Neuron (in vitro differentiated cells): ENCODE results near the gene SPTSSB.

Experiments used
- H2AFZ ChIP-seq: one replicate; pipeline ENCODE4 v1.6.1; 2013; ENCODE audit warnings: low read depth, mild to moderate bottlenecking, inconsistent platforms, low read length, moderate library complexity
- H3K27me3 ChIP-seq: one replicate; pipeline ENCODE4 v1.6.1; 2013; ENCODE audit warnings: low read length; ENCODE audit not compliant: insufficient read depth
- H3K36me3 ChIP-seq: one replicate; pipeline ENCODE4 v1.6.1; 2013; ENCODE audit warnings: low read length; ENCODE audit not compliant: insufficient read depth
- H3K4me1 ChIP-seq: one replicate; pipeline ENCODE4 v1.6.1; 2013; ENCODE audit warnings: low read length; ENCODE audit not compliant: insufficient read depth
- H3K4me3 ChIP-seq: 2 replicates; pipeline ENCODE4 v1.5.1; 2013; ENCODE audit warnings: mild to moderate bottlenecking, low read length, moderate library complexity
- H3K9me3 ChIP-seq: one replicate; pipeline ENCODE4 v1.6.1; 2013; ENCODE audit warnings: low read length

Gene SPTSSB

DNA sequence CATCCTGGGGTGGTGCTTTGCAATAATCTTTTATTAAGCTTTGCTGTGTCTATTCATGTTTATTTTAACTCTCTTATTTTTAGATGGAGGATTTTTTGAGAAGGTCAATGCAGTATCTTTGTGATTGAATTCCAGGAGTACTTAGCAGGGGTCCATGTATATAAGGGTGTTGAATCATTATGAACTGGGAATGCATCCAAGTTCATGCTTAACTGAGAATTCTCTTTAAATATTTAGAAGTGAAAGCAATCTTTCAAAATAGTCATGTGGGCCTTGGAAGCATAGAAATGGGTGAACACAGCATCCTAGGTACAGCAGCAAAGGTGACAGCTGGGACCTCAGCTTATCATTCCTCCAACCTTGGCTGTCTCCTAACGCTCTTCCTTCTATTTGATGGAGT lies 27.3 kb downstream of the SPTSSB start:
- H3K27me3 ChIP-seq, result no peaks in the 10 kb centered on the region
- H3K9me3 ChIP-seq, result no peaks in the 10 kb centered on the region
- no peaks in the 10 kb centered on the region for H3K36me3 ChIP-seq
- no peak overlapping the region for H2AFZ ChIP-seq
- H3K4me3 ChIP-seq, result no peak overlapping the region
- no peaks in the 10 kb centered on the region for H3K4me1 ChIP-seq

DNA sequence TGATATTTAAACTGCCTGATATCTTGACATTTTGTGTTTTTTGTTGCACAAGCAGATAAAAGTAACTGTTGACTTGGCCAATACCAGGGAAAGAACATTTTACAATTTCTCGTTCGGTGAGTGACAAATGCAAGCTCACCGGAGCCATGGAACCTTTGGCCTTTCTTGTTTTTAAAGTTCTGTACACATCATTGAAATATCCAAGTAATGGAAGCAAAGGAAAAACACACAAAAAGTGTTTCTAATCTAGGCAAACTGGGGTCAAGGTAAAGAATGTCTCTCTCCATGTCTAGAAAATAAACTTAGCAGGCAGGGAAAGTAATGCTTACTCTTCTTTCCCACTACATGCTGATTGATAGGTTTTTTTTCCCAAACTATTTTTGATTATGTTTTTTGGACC lies 27.8 kb downstream of the SPTSSB start:
- Histone ChIP-seq H3K9me3 (no peaks in the 10 kb centered on the region), H3K27me3 (no peaks in the 10 kb centered on the region), H3K4me3 (no peak overlapping the region), H3K4me1 (no peaks in the 10 kb centered on the region), H3K36me3 (no peaks in the 10 kb centered on the region), H2AFZ (no peak overlapping the region)

DNA sequence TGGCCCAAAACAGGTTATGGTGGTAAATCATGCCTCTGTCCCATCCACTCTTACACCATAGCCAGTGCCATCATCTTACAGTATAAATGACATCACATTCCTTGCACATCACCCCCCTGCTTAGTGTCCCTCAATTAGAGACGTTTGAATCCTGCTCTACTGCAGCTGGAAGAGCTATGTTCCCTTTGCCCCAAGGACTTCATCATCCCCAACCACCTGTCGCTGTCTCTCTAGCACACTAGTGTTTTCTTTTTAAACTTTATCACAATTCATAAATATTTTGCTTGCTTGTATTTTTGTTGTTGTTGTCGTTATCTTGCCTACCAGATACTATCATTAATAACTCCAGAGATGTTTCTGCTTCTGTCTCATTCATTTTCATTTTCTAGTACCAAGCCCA lies 28.7 kb downstream of the SPTSSB start:
- H3K27me3 ChIP-seq, result no peaks in the 10 kb centered on the region
- H3K36me3 ChIP-seq, result no peaks in the 10 kb centered on the region
- no peaks in the 10 kb centered on the region for H3K4me1 ChIP-seq
- no peak overlapping the region for H3K4me3 ChIP-seq
- no peak overlapping the region for H2AFZ ChIP-seq
- no peaks in the 10 kb centered on the region for H3K9me3 ChIP-seq

DNA sequence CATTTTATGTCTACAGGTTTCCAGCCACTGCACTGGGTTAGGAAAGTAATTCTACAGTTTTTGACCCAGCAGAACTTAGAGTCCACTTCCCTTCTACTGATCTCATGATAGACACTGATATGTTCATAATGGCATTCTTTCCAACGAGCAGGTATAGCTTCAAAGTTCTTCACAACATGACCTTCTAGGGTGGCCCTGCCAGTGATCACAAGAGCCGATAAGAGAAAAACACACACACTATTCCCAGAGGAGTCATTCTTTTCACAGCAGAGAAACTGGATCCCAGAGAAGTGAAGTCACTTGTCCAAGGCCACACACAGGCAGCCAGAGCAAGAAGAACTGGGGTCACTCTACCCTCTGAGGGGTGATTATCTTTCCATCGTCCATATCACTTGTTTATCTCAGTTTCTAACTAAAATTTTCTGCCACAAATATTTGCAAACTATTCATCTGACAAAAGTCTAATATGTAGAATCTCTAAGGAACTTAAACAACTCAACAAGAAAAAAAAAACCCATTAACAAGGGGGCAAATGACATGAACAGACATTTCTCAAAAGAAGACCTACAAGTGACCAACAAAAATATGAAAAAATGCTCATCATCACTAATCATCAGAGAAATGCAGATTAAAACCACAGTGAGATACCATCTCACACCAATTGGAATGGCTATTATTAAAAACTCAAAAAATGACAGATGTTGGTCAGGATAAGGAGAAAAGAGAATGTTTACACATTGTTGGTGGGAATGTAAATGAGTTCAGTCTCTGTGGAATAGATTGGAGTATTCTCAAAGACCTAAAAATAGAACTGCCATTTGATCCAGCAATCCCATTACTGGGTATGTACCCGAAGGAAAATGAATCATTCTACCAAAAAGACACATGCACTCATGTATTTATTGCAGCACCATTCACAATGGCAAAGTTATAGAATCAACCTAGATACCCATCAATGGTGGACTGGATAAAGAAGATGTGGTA lies 31.5 kb downstream of the SPTSSB start:
- Histone ChIP-seq H3K27me3 (no peaks in the 10 kb centered on the region), H3K4me3 (no peak overlapping the region), H3K9me3 (no peaks in the 10 kb centered on the region), H3K4me1 (no peaks in the 10 kb centered on the region), H2AFZ (no peak overlapping the region), H3K36me3 (no peaks in the 10 kb centered on the region)

DNA sequence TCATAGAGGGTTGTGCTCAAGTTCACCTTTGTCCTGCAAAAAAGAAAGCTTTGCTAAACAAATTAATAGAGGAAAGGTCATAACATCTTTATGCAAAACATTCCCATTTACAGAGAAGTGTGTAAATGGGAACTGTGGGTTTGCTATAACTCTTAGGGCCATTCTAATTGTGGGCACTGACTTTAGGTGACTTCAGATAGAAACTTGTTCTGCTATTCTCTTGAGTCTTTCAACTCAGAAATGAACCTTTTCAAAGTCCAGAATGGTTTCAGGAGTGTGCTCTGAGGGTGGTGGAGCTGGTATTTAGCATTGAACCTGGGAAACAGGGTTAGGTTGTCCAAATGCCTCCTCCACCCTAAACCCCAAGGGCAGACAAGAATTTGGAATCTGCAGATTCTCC lies 34.0 kb downstream of the SPTSSB start:
- no peaks in the 10 kb centered on the region for H3K4me1 ChIP-seq
- no peaks in the 10 kb centered on the region for H3K27me3 ChIP-seq
- H3K4me3 ChIP-seq, result no peak overlapping the region
- no peaks in the 10 kb centered on the region for H3K36me3 ChIP-seq
- H3K9me3 ChIP-seq, result no peaks in the 10 kb centered on the region
- no peak overlapping the region for H2AFZ ChIP-seq

DNA sequence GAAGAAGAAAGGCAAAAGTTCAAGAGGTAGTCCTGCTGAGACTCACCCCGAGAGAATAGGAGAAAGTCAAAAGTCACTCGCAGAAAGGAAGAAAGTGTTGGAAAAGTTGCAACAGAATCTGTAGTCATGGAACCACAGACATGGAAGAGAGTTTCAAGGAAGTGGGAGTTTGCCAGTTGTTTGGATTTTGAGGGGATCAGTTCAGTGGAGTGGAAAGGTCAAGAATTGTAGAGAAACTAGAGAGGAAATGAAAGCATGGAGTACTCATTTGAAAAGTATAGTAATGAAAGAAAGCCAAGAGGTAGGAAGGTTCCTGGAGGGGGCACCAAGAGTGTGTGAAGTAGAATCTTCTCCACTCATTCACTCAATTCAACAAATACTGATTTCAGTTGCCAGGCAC lies 34.7 kb downstream of the SPTSSB start:
- no peak overlapping the region for H3K4me3 ChIP-seq
- no peaks in the 10 kb centered on the region for H3K4me1 ChIP-seq
- H3K27me3 ChIP-seq, result no peaks in the 10 kb centered on the region
- H3K9me3 ChIP-seq, result no peaks in the 10 kb centered on the region
- no peak overlapping the region for H2AFZ ChIP-seq
- H3K36me3 ChIP-seq, result no peaks in the 10 kb centered on the region

DNA sequence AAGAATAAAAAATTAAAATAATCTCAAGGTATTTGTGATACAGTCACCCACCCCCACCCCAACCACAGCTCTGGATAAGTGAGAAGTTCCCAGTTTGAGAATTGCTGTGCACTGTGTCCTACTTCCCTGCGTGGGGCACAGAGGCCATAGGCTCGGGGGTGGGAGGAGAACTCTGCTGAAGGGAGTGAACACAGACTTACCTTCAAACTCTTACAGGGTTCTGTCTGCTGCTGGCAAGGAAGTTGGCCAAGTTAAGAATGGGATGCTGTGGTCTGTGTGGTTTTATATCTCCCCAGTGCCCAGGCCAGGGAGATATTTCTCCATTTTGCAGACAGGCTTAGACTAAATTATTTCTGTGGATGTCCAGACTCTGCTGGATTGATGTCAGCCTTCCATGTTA lies 37.6 kb downstream of the SPTSSB start:
- Histone ChIP-seq H3K9me3 (no peaks in the 10 kb centered on the region), H3K4me1 (no peaks in the 10 kb centered on the region), H2AFZ (no peak overlapping the region), H3K27me3 (no peaks in the 10 kb centered on the region), H3K36me3 (no peaks in the 10 kb centered on the region), H3K4me3 (no peak overlapping the region)

DNA sequence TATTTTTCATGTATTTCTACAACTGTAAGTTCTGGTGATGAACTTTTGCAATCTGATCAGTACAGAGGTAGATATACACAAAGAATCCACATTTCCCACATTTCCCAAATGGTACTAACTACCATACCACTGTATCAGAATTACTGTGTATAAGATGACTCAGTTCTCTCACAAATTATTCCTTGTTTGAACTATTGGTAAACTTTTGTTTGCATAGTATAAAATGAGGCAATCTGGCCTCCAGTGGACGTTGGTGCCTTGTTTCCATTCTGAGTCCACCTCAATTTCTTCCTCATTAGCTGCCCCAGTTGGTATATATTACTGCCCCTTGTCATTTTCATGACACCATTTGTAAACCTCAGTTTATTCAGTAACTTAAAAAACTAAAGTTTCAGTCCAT lies 38.5 kb downstream of the SPTSSB start:
- Histone ChIP-seq H3K9me3 (no peaks in the 10 kb centered on the region), H2AFZ (no peak overlapping the region), H3K36me3 (no peaks in the 10 kb centered on the region), H3K4me1 (no peaks in the 10 kb centered on the region), H3K27me3 (no peaks in the 10 kb centered on the region), H3K4me3 (no peak overlapping the region)

DNA sequence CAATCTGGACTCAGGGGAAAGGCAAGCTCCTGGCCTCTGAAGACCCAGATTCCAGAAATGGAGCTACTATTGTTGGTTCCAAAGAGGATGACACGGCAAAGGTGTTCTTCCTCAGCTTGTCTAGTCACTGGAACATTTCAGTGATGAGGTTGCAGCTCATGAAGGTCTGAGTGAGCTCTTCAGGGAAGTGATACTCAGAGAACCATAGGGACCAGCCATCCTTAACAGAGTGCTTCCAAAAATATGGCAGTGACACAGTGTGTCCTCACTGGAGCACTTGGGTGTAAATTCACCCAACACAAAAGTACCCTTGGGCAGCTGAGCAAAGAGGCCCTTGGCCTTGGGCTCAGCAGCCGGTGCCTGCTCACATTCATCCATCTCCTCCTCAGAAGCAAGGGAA lies 46.3 kb downstream of the SPTSSB start:
- H3K36me3 ChIP-seq, result no peaks in the 10 kb centered on the region
- no peaks in the 10 kb centered on the region for H3K27me3 ChIP-seq
- H3K9me3 ChIP-seq, result peaks cover 2% of the 10 kb centered on the region
- no peak overlapping the region for H2AFZ ChIP-seq
- no peaks in the 10 kb centered on the region for H3K4me1 ChIP-seq
- H3K4me3 ChIP-seq, result no peak overlapping the region

DNA sequence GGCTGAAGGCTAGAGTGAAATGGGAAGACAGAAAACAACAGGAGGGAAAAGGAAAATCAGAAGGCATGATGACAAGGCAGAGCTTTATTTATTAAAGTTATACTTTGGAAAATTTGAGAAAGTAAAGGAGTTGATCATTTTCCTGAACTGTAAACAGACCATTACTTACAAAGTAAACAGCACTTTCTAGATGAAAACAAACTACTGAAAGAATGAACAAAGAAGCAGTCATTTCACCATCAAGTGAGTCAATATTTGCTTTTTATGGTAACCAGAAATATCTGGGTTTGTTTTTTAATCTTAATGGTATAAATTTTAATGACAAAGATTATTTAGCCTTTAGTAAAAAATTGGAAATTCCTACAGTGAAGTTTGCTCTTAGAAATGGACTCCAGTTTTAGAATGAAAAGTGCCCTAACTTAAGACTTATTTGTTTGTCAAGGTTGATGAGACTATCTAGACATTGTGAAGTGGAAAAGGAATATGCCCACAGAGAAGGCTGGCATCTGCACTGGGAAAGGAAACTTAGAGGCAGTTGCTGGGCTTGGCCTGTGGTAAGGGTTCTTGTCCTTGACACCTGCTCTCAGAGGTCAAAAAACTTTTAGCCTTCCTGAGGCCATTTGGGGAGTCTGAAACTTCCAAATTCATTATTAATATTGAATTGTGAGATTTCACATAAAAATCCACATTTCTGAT lies 47.2 kb downstream of the SPTSSB start:
- H3K9me3 ChIP-seq, result peaks cover 2% of the 10 kb centered on the region
- no peaks in the 10 kb centered on the region for H3K36me3 ChIP-seq
- no peaks in the 10 kb centered on the region for H3K27me3 ChIP-seq
- H2AFZ ChIP-seq, result no peak overlapping the region
- H3K4me1 ChIP-seq, result no peaks in the 10 kb centered on the region
- no peak overlapping the region for H3K4me3 ChIP-seq

DNA sequence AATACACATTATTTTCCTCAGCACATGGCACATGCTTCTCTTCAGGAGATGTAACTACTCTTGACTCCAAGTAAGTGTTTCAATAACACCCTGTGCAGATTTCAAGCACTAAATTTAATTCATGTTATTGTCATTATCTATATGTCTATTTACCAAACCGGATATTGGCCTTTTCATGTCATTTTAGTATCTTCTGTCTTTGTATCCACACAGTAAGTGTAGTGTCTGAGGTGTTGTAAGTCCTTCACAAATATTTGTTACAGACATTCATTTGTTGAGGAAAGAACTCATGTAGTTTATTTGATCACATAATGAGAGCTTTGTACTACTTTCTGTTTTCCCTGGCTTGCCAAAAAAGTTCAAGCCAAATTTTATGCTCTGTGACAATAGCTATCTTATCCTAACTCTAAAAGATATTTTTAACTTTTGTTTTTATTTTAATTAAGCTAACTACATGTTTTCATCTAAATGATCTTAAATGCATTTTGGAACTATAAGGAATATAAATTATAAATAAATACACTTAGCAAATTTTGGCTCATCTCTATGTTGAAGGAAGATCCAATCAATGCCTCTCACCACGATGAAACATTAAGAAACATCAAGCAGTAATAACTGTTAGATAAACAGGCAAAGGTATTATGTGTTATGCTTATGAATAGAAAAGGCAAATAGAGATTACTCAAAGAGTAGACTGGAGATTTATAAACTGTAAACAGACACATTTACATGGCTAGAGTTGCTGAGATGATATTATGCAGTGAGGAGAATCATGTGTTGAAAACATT lies 48.3 kb downstream of the SPTSSB start:
- Histone ChIP-seq H3K9me3 (peaks cover 2% of the 10 kb centered on the region), H3K27me3 (no peaks in the 10 kb centered on the region), H3K4me1 (no peaks in the 10 kb centered on the region), H2AFZ (no peak overlapping the region), H3K36me3 (no peaks in the 10 kb centered on the region), H3K4me3 (no peak overlapping the region)

DNA sequence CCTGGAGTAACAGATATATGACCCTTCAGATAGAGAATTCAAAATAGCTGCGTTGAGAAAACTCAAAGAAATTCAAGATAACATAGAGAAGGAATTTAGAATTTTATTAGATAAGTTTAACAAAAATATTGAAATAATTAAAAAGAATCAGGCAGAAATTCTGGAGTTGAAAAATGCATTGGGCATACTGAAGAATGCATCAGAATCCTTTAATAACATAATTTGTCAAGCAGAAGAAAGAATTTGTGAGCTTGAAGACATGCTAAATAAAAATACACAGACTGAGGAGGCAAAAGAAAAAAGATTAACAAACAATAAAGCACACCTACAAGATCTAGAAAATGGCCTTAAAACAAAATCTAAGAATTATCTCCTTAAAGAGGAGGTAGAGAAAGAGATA lies 50.5 kb downstream of the SPTSSB start:
- Histone ChIP-seq H2AFZ (no peak overlapping the region), H3K36me3 (no peaks in the 10 kb centered on the region), H3K27me3 (no peaks in the 10 kb centered on the region), H3K4me3 (no peak overlapping the region), H3K9me3 (peaks cover 2% of the 10 kb centered on the region), H3K4me1 (no peaks in the 10 kb centered on the region)

DNA sequence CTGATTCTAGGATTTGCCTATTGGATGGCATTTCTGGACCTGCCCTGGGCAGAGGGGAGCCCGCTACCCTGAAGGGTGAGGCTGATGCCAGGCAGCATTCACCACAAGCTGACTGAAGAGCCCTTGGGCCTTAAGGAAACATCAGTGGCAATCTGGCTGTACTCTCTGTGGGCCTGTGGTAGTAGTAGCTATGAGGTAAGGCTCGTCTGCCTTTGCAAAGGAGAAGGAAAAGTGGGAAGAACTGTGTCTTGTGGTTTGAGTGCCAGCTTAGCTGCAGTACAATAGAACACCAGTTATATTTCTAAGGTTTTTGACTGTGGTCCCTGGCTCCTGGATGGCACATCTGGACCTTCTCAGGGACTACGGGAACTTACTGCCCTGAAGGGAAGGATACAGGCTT lies 51.5 kb downstream of the SPTSSB start:
- H3K9me3 ChIP-seq, result peaks cover 2% of the 10 kb centered on the region
- no peak overlapping the region for H3K4me3 ChIP-seq
- no peak overlapping the region for H2AFZ ChIP-seq
- no peaks in the 10 kb centered on the region for H3K4me1 ChIP-seq
- H3K27me3 ChIP-seq, result no peaks in the 10 kb centered on the region
- no peaks in the 10 kb centered on the region for H3K36me3 ChIP-seq
